HCT116 (cell line): ENCODE measurements around the gene FYCO1. TPM values are rescaled to one million over a fixed set of nuclear protein-coding genes. Genes with fewer than 3 reads are reported as not detected.
A peak's percentile ranks its signal among the peaks of the same experiment; 100 is the strongest.

ENCODE experiments used
- ATAC-seq: fragments of 200-7000 bp; cut with Tn5 transposase; 2 replicates; pipeline ENCODE4 v1.9.1; 2020; ENCODE audit warnings: mild to moderate bottlenecking, moderate library complexity
- BruUV-seq: library from RNA; stranded (reverse); fragments of 400-500 nt; replicated peaks from 2 replicates; lab custom pipeline; 2021; lab: Mats Ljungman, UMichigan
- CTCF ChIA-PET: fragments of 300-600 bp; sonication (Branson Sonifier 250); formaldehyde crosslinking; loops from one replicate; lab custom pipeline; 2021; ENCODE audit warnings: antibody characterized with exemption; lab: Charles Lee
- POLR2A ChIA-PET: fragments of 300-600, 350-600 bp; sonication (Branson Sonifier 250); formaldehyde crosslinking; loops from one replicate; lab custom pipeline; 2021; ENCODE audit warnings: antibody characterized with exemption; lab: Charles Lee
- RAD21 ChIA-PET, 2 experiments: fragments of 300-600 bp; sonication (Branson Sonifier 250); formaldehyde crosslinking; loops; one replicate each; lab custom pipeline; 2023; ENCODE audit warnings: low total read pairs in 2 of 2; ENCODE audit not compliant: uncharacterized antibody in 2 of 2, unreplicated experiment in 2 of 2, low non-redundant PET in 1 of 2; lab: Charles Lee
- DNase-seq: peaks from one replicate; pipeline ENCODE4 v3.0.0-alpha.2; 2010; ENCODE audit warnings: low read depth, low spot score
- H2AFZ ChIP-seq: fragments of 200-600 bp; shearing (Covaris generic), sonication (generic); 2 replicates; pipeline ENCODE4 v1.6.1; 2017; ENCODE audit warnings: low read depth, mixed run types, mixed read lengths, antibody characterized with exemption, low read length; ENCODE audit not compliant: poor library complexity, severe bottlenecking
- H3K27ac ChIP-seq: 2 replicates; pipeline ENCODE4 v1.5.1; 2012; ENCODE audit warnings: low read depth, low read length
- H3K27me3 ChIP-seq: fragments of 200-600 bp; sonication (generic); 2 replicates; pipeline ENCODE4 v1.6.1; 2016; ENCODE audit warnings: mixed run types, low read length, mixed read lengths; ENCODE audit not compliant: insufficient read depth
- H3K36me3 ChIP-seq, 2 experiments: fragments of 200-500 bp in 1 of 2; fragments of 200-600 bp in 1 of 2; sonication (Bioruptor generic) in 1 of 2; sonication (generic) in 1 of 2; 2 replicates each; pipeline versions ENCODE4 v1.5.1 to v1.6.1; 2014 to 2016; ENCODE audit warnings: low read length in 2 of 2, inconsistent platforms in 1 of 2, mixed read lengths in 1 of 2, mixed run types in 1 of 2; ENCODE audit not compliant: insufficient read depth in 2 of 2, control insufficient read depth in 1 of 2
- H3K4me1 ChIP-seq, 2 experiments: fragments of 200-600 bp in 1 of 2; sonication (generic) in 1 of 2; 2 replicates each; pipeline versions ENCODE4 v1.5.1 to v1.6.1; 2012 to 2017; ENCODE audit warnings: low read length in 2 of 2, inconsistent platforms in 1 of 2, mild to moderate bottlenecking in 1 of 2, mixed read lengths in 1 of 2, mixed run types in 1 of 2, moderate library complexity in 1 of 2; ENCODE audit not compliant: insufficient read depth in 2 of 2, control insufficient read depth in 1 of 2
- H3K4me2 ChIP-seq: fragments of 200-600 bp; sonication (generic); 2 replicates; pipeline ENCODE4 v1.6.1; 2017; ENCODE audit warnings: mixed run types, low read length, mixed read lengths
- H3K4me3 ChIP-seq, 2 experiments: fragments of 200-600 bp in 1 of 2; sonication (generic) in 1 of 2; replicated peaks in 1 of 2; 2 replicates each; pipeline ENCODE4 v1.5.1; 2011 to 2016; ENCODE audit warnings: low read length in 2 of 2, control low read depth in 1 of 2, low read depth in 1 of 2, mild to moderate bottlenecking in 1 of 2, mixed read lengths in 1 of 2, mixed run types in 1 of 2
- H3K79me2 ChIP-seq: fragments of 200-600 bp; sonication (generic); 2 replicates; pipeline ENCODE4 v1.6.1; 2017; ENCODE audit warnings: mild to moderate bottlenecking, mixed run types, low read length, moderate library complexity, mixed read lengths; ENCODE audit not compliant: insufficient read depth
- H3K9ac ChIP-seq: fragments of 200-600 bp; sonication (generic); 2 replicates; pipeline ENCODE4 v1.6.1; 2016; ENCODE audit warnings: low read length, mixed read lengths
- H3K9me2 ChIP-seq: fragments of 200-600 bp; sonication (generic), shearing (Covaris generic); 2 replicates; pipeline ENCODE4 v1.6.1; 2017; ENCODE audit warnings: mixed run types, mild to moderate bottlenecking, moderate library complexity; ENCODE audit not compliant: insufficient read depth
- H3K9me3 ChIP-seq, 2 experiments: fragments of 200-500 bp in 1 of 2; fragments of 200-600 bp in 1 of 2; sonication (Bioruptor generic) in 1 of 2; sonication (generic) in 1 of 2; 2 replicates each; pipeline ENCODE4 v1.6.1; 2014 to 2017; ENCODE audit warnings: low read length in 2 of 2, mixed read lengths in 2 of 2, inconsistent platforms in 1 of 2, low read depth in 1 of 2, mild to moderate bottlenecking in 1 of 2, mixed run types in 1 of 2, moderate library complexity in 1 of 2; ENCODE audit not compliant: control insufficient read depth in 1 of 2, insufficient read depth in 1 of 2
- H4K20me1 ChIP-seq: fragments of 200-600 bp; sonication (generic), shearing (Covaris generic); 2 replicates; pipeline ENCODE4 v1.6.1; 2017; ENCODE audit warnings: mixed run types, mild to moderate bottlenecking, moderate library complexity; ENCODE audit not compliant: insufficient read depth
- CEBPB ChIP-seq: IDR thresholded peaks from 2 replicates; pipeline ENCODE4 v1.6.1; 2012; ENCODE audit warnings: low read depth
- ELF1 ChIP-seq: IDR thresholded peaks from 2 replicates; pipeline ENCODE4 v1.6.1; 2012; ENCODE audit warnings: low read depth, borderline replicate concordance
- EZH2 ChIP-seq: fragments of 200-600 bp; sonication (generic); IDR thresholded peaks from 2 replicates; pipeline ENCODE4 v1.6.1; 2017; ENCODE audit warnings: antibody characterized with exemption, mixed run types
- POLR2A ChIP-seq: IDR thresholded peaks from 2 replicates; pipeline ENCODE4 v1.7.0; 2011; ENCODE audit warnings: borderline replicate concordance; ENCODE audit not compliant: insufficient read depth, insufficient read length; ENCODE audit errors: extremely low read depth
- POLR2AphosphoS5 ChIP-seq: IDR thresholded peaks from 2 replicates; pipeline ENCODE4 v1.6.1; 2011; ENCODE audit warnings: mild to moderate bottlenecking, low read depth, low read length, moderate library complexity
- RAD21 ChIP-seq: IDR thresholded peaks from 2 replicates; pipeline ENCODE4 v1.6.1; 2012; ENCODE audit warnings: low read depth, mild to moderate bottlenecking
- SIN3A ChIP-seq: IDR thresholded peaks from 2 replicates; pipeline ENCODE4 v1.6.1; 2012; ENCODE audit warnings: low read depth
- SP1 ChIP-seq: IDR thresholded peaks from 2 replicates; pipeline ENCODE4 v1.6.1; 2012; ENCODE audit warnings: low read depth
- TCF7L2 ChIP-seq: IDR thresholded peaks from 2 replicates; pipeline ENCODE4 v1.7.0; 2011; ENCODE audit warnings: borderline replicate concordance, inconsistent platforms; ENCODE audit not compliant: insufficient read depth, insufficient read length; ENCODE audit errors: extremely low read depth
- ZFX ChIP-seq: fragments of 450-650 bp; IDR thresholded peaks from 2 replicates; pipeline ENCODE4 v1.6.1; 2017
- intact Hi-C: fragments of 100-400 bp; cut with micrococcal nuclease; formaldehyde crosslinking; loops from 2 replicates; pipeline ENCODE4 v1.10.0; 2022
- total RNA-seq: library from RNA; stranded (reverse); gene quantifications from one replicate; pipeline ENCODE4 v1.2.1, GENCODE V29; 2021; ENCODE audit not compliant: unreplicated experiment
- TF ChIP-seq, protein P1 (sequence below): IDR thresholded peaks from 2 replicates; pipeline ENCODE4 v1.6.1; 2012
- TF ChIP-seq, protein P2 (sequence below), 3 experiments: fragments of 200-600 bp in 1 of 3; sonication (generic) in 1 of 3; IDR thresholded peaks in 2 of 3; conservative IDR thresholded peaks in 1 of 3; 2 replicates each; pipeline ENCODE4 v1.5.1; 2012 to 2017; ENCODE audit warnings: low read depth in 2 of 3, low read length in 2 of 3, antibody characterized with exemption in 1 of 3, borderline replicate concordance in 1 of 3, control low read depth in 1 of 3, mild to moderate bottlenecking in 1 of 3, mixed read lengths in 1 of 3, mixed run types in 1 of 3, moderate library complexity in 1 of 3; ENCODE audit not compliant: insufficient read depth in 1 of 3

The FYCO1 gene
- total RNA-seq, 1 experiment from 2014 or later, result 15.8 TPM

DNA sequence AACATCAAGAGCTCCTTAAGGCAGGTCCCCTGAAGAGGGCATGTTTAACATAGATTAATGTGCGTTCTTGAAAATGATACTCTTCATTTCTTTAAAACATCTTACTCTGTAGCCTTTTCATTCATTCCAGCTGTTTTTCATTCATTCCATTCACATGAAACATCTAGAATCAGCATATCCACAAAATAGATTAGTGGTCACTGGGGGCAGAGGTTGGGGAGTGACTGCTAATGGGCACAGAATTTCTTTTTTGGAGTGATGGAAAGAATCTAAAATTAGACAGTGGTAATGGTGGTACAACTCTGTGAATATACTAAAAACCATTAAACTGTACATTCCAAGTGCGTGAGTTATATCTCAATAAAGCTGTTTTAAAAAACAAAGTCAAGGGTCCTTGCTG lies 67.7 kb downstream of the FYCO1 start:
- ChIA-PET RAD21 (no interaction called here), CTCF (interaction anchor here (1.1 to 1.4 kb wide), 2 partner anchors 11 kb away, joined by 3 to 5 read pairs; no protein-coding TSS in a partner anchor), POLR2A (no interaction called here)
- no peak for ATAC-seq
- H3K36me3 ChIP-seq, result peaks cover 20 to 24% of the 10 kb centered on the region in 2 experiments; a peak in 3 of 4 replicates
- no peak for DNase-seq
- no peak overlapping the region for H3K4me2 ChIP-seq
- no peak overlapping the region for H3K9ac ChIP-seq
- TF ChIP-seq ZFX (no peak), TCF7L2 (no peak), RAD21 (no peak), SP1 (no peak), ELF1 (no peak)
- TF ChIP-seq, protein P1, sequence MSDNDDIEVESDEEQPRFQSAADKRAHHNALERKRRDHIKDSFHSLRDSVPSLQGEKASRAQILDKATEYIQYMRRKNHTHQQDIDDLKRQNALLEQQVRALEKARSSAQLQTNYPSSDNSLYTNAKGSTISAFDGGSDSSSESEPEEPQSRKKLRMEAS, result no peak
- TF ChIP-seq, protein P2, sequence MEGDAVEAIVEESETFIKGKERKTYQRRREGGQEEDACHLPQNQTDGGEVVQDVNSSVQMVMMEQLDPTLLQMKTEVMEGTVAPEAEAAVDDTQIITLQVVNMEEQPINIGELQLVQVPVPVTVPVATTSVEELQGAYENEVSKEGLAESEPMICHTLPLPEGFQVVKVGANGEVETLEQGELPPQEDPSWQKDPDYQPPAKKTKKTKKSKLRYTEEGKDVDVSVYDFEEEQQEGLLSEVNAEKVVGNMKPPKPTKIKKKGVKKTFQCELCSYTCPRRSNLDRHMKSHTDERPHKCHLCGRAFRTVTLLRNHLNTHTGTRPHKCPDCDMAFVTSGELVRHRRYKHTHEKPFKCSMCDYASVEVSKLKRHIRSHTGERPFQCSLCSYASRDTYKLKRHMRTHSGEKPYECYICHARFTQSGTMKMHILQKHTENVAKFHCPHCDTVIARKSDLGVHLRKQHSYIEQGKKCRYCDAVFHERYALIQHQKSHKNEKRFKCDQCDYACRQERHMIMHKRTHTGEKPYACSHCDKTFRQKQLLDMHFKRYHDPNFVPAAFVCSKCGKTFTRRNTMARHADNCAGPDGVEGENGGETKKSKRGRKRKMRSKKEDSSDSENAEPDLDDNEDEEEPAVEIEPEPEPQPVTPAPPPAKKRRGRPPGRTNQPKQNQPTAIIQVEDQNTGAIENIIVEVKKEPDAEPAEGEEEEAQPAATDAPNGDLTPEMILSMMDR (IDR thresholded peaks at IDR 0.05 in 2 of 3, conservative IDR thresholded peaks at IDR 0.05 in 1 of 3; ENCODE audit: borderline replicate concordance in 1 of 3, insufficient read depth in 1 of 3, low read depth in 2 of 3, low read length in 2 of 3), result no peak
- intact Hi-C loops, result loop anchor here (10.0 kb wide), 2 partner anchors 703 to 893 kb away; partner anchors contain the start of gene TMEM158
- peaks cover 5 to 15% of the 10 kb centered on the region in 2 experiments for H3K4me1 ChIP-seq
- H3K27me3 ChIP-seq, result no peaks in the 10 kb centered on the region
- H3K79me2 ChIP-seq, result no peaks in the 10 kb centered on the region
- H3K9me3 ChIP-seq, result no peaks in the 10 kb centered on the region
- no peaks in the 10 kb centered on the region for H3K9me2 ChIP-seq
- H2AFZ ChIP-seq, result no peak overlapping the region
- no peak overlapping the region for H3K27ac ChIP-seq
- no TSS peak for BruUV-seq
- H4K20me1 ChIP-seq, result no peaks in the 10 kb centered on the region
- H3K4me3 ChIP-seq, result no peak overlapping the region

DNA sequence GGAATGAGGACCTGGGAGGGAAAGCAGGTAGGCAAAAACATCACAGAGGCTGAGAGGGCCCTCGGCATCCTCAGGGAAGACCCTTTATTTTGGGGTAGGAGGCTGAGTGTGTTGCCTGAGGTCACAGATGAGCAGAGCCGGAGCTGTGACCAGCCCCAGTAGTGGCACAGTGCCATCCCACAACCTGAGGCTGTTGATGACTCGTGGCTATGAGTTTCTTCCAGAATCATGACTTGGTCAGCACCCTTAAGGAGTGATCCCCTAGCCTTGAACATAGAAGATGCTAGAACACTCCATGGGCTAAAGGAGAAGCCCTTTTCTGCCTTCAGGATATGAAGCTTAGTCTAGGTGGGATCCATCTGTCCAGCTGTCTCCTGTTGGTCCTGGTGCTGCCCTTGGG lies 71.9 kb downstream of the FYCO1 start:
- H3K27ac ChIP-seq, result no peak overlapping the region
- ATAC-seq, result peak; percentile 76
- no peaks in the 10 kb centered on the region for H3K27me3 ChIP-seq
- peaks cover 7 to 8% of the 10 kb centered on the region in 2 experiments; a peak in 1 of 4 replicates for H3K36me3 ChIP-seq
- H3K4me1 ChIP-seq, result peaks cover 5 to 15% of the 10 kb centered on the region in 2 experiments
- RAD21 ChIA-PET, result no interaction called here
- no peaks in the 10 kb centered on the region for H3K9me2 ChIP-seq
- TF ChIP-seq EZH2 (no peak), CEBPB (no peak), POLR2AphosphoS5 (no peak), SIN3A (no peak), POLR2A (no peak)
- TF ChIP-seq, all 23 proteins: peak for 0
- Histone ChIP-seq H2AFZ (no peak overlapping the region), H3K4me3 (no peak overlapping the region), H4K20me1 (no peaks in the 10 kb centered on the region), H3K9me3 (no peaks in the 10 kb centered on the region), H3K4me2 (peak overlapping the region; percentile 11), H3K9ac (no peak overlapping the region), H3K79me2 (no peaks in the 10 kb centered on the region)
- CTCF ChIA-PET, result interaction anchor here (1.6 kb wide), 1 partner anchor 454 kb away, joined by 4 read pairs; no protein-coding TSS in a partner anchor
- intact Hi-C loops, result loop anchor here (10.0 kb wide), 2 partner anchors 699 to 889 kb away; partner anchors contain the start of gene TMEM158
- peak; percentile 6 for DNase-seq
- POLR2A ChIA-PET, result no interaction called here
- no TSS peak for BruUV-seq
